GM23338 (cell line): ENCODE results near the gene KCNIP1. TPM values are rescaled to one million over a fixed set of nuclear protein-coding genes. Genes with fewer than 3 reads are reported as not detected.

ENCODE experiments used
- ATAC-seq: fragments of 200-7000 bp; cut with Tn5 transposase; 3 replicates; pipeline ENCODE4 v1.9.1; 2020
- DNase-seq: peaks from one replicate; pipeline ENCODE4 v3.0.0-alpha.2; 2015; ENCODE audit warnings: low spot score
- H2AFZ ChIP-seq: fragments of 200-600 bp; sonication (generic); 2 replicates; pipeline ENCODE4 v1.8.0; 2016; ENCODE audit warnings: antibody characterized with exemption, mild to moderate bottlenecking, moderate library complexity
- H3F3A ChIP-seq: fragments of 200-600 bp; sonication (generic); replicated peaks from 2 replicates; pipeline ENCODE4 v1.8.0; 2017; ENCODE audit warnings: antibody characterized with exemption, mixed run types, low read depth
- H3K27ac ChIP-seq: fragments of 200-600 bp; sonication (generic); 2 replicates; pipeline ENCODE4 v1.6.1; 2016; ENCODE audit warnings: low read depth
- H3K27me3 ChIP-seq: fragments of 200-600 bp; sonication (generic); 2 replicates; pipeline ENCODE4 v1.8.0; 2016; ENCODE audit warnings: mild to moderate bottlenecking, mixed run types, moderate library complexity; ENCODE audit not compliant: insufficient read depth
- H3K36me3 ChIP-seq: fragments of 200-600 bp; sonication (generic); 2 replicates; pipeline ENCODE4 v1.8.0; 2016; ENCODE audit warnings: mild to moderate bottlenecking; ENCODE audit not compliant: insufficient read depth
- H3K4me1 ChIP-seq: fragments of 200-600 bp; sonication (generic); 2 replicates; pipeline ENCODE4 v1.8.0; 2016; ENCODE audit warnings: mild to moderate bottlenecking, moderate library complexity; ENCODE audit not compliant: insufficient read depth
- H3K4me2 ChIP-seq: fragments of 200-600 bp; sonication (generic); 2 replicates; pipeline ENCODE4 v1.7.1; 2017; ENCODE audit warnings: mixed run types
- H3K4me3 ChIP-seq: fragments of 200-600 bp; sonication (generic); 2 replicates; pipeline ENCODE4 v1.6.1; 2016; ENCODE audit warnings: mixed run types
- H3K79me2 ChIP-seq: fragments of 200-600 bp; sonication (generic); replicated peaks from 2 replicates; pipeline ENCODE4 v1.8.0; 2017; ENCODE audit warnings: mild to moderate bottlenecking; ENCODE audit not compliant: insufficient read depth
- H3K9me2 ChIP-seq: fragments of 200-600 bp; sonication (generic); 2 replicates; pipeline ENCODE4 v1.8.0; 2017; ENCODE audit not compliant: insufficient read depth
- H4K20me1 ChIP-seq: fragments of 200-600 bp; sonication (generic); replicated peaks from 2 replicates; pipeline ENCODE4 v1.8.0; 2017; ENCODE audit warnings: mild to moderate bottlenecking; ENCODE audit not compliant: insufficient read depth
- H3K27ac Mint-ChIP-seq: 2 replicates; pipeline ENCODE4 v1.8.0; 2020; ENCODE audit warnings: inconsistent platforms, mild to moderate bottlenecking, moderate library complexity, mixed read lengths
- H3K27me3 Mint-ChIP-seq: 3 replicates; pipeline ENCODE4 v1.8.0; 2022; ENCODE audit warnings: low read depth, mild to moderate bottlenecking, moderate library complexity, mixed read lengths, inconsistent platforms; ENCODE audit not compliant: insufficient read depth, poor library complexity
- H3K36me3 Mint-ChIP-seq: 3 replicates; pipeline ENCODE4 v1.8.0; 2021; ENCODE audit warnings: low read depth, mild to moderate bottlenecking, inconsistent platforms, moderate library complexity, mixed read lengths
- H3K4me1 Mint-ChIP-seq: 3 replicates; pipeline ENCODE4 v1.8.0; 2020; ENCODE audit warnings: mild to moderate bottlenecking, inconsistent platforms, mixed read lengths
- H3K4me3 Mint-ChIP-seq: 3 replicates; pipeline ENCODE4 v1.8.0; 2021; ENCODE audit warnings: moderate library complexity, mild to moderate bottlenecking, inconsistent platforms, mixed read lengths
- H3K9me3 Mint-ChIP-seq: 3 replicates; pipeline ENCODE4 v1.8.0; 2020; ENCODE audit warnings: moderate library complexity, mild to moderate bottlenecking, inconsistent platforms, mixed read lengths
- EZH2 ChIP-seq: fragments of 200-600 bp; sonication (generic); IDR thresholded peaks from one replicate; pipeline ENCODE4 v1.8.0; 2017; ENCODE audit warnings: antibody characterized with exemption, mild to moderate bottlenecking, low read depth; ENCODE audit not compliant: unreplicated experiment
- JUNB ChIP-seq: IDR thresholded peaks from one replicate; pipeline ENCODE4 v1.6.1; 2016; ENCODE audit warnings: antibody characterized with exemption; ENCODE audit not compliant: unreplicated experiment
- NANOG ChIP-seq: IDR thresholded peaks from 2 replicates; pipeline ENCODE4 v1.6.1; 2016; ENCODE audit warnings: antibody characterized with exemption, borderline replicate concordance
- ZNF114 ChIP-seq: fragments of 250-450 bp; sonication (Bioruptor Pico); IDR thresholded peaks from 2 replicates; pipeline ENCODE4 v1.5.0; 2020; ENCODE audit warnings: mild to moderate bottlenecking, moderate library complexity
- ZNF331 ChIP-seq: fragments of 250-450 bp; sonication (Bioruptor Pico); IDR thresholded peaks from 2 replicates; pipeline ENCODE4 v1.5.0; 2020; ENCODE audit warnings: low read depth, mild to moderate bottlenecking, moderate library complexity
- polyA plus RNA-seq: library from polyadenylated mRNA; unstranded; fragments of >200 nt; fragmentation: Nextera tagmentation; extraction: Ambion mirVana; gene quantifications from 2 replicates; pipeline ENCODE4 v1.2.1, GENCODE V29; 2016
- total RNA-seq: library from RNA; depleted of rRNA; stranded (reverse); fragments of >200 nt; shearing (Covaris generic); gene quantifications from 2 replicates; pipeline ENCODE4 v1.2.3, GENCODE V29; 2014
- TF ChIP-seq, protein P1 (sequence below): fragments of 250-450 bp; sonication (Bioruptor Pico); IDR thresholded peaks from 2 replicates; pipeline ENCODE4 v1.5.0; 2020; ENCODE audit warnings: mild to moderate bottlenecking, moderate library complexity
- TF ChIP-seq, protein P2 (sequence below): IDR thresholded peaks from 2 replicates; pipeline ENCODE4 v1.6.1; 2016; ENCODE audit warnings: antibody characterized with exemption
- TF ChIP-seq, protein P3 (sequence below), 2 experiments: fragments of 200-600 bp in 1 of 2; sonication (generic) in 1 of 2; conservative IDR thresholded peaks; 2 replicates each; pipeline versions ENCODE4 v1.5.1 to v1.6.1; 2016 to 2017; ENCODE audit warnings: antibody characterized with exemption in 2 of 2, low read depth in 2 of 2, mild to moderate bottlenecking in 2 of 2, moderate library complexity in 1 of 2

The KCNIP1 gene
- total and polyA plus RNA-seq, 2 experiments from 2014 or later, result 0.31 to 0.87 TPM

DNA sequence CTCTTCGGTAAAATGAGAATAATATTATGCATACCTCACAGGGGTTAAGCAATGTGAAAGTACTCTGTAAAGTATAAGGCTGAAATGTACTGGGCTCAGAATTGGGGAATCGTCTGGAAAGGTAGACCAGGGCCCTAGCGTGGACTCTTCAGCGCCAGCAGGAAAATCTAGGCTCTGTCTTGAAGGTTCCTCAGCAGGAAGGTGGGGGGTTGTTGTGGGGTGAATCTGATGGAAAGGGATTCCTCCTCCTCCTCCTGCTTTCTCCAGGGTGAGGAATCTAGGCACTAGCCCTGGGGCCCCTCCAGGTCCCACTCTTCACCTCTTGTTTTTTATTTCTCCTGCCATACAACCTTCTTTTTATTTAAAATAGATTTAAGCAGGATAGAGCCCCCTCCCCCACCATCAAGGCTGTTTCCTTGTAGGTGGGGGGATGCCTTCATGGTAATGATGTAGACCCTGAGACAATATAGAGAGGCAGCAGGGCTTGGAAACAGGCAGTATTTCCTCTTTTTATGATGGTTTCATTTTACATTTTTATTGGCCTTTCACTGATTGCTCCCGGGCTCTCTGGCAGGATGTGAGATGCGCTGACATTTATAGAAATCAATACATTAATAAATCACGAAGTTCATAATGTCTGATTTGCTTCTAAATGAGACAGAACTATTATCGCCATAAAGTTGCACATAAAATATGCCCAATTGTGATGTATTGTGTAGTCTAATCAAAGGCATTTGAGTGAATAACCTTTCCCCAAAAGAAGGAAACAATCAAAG is 200.8 kb downstream of the KCNIP1 start (continued):
- TF ChIP-seq, protein P1, sequence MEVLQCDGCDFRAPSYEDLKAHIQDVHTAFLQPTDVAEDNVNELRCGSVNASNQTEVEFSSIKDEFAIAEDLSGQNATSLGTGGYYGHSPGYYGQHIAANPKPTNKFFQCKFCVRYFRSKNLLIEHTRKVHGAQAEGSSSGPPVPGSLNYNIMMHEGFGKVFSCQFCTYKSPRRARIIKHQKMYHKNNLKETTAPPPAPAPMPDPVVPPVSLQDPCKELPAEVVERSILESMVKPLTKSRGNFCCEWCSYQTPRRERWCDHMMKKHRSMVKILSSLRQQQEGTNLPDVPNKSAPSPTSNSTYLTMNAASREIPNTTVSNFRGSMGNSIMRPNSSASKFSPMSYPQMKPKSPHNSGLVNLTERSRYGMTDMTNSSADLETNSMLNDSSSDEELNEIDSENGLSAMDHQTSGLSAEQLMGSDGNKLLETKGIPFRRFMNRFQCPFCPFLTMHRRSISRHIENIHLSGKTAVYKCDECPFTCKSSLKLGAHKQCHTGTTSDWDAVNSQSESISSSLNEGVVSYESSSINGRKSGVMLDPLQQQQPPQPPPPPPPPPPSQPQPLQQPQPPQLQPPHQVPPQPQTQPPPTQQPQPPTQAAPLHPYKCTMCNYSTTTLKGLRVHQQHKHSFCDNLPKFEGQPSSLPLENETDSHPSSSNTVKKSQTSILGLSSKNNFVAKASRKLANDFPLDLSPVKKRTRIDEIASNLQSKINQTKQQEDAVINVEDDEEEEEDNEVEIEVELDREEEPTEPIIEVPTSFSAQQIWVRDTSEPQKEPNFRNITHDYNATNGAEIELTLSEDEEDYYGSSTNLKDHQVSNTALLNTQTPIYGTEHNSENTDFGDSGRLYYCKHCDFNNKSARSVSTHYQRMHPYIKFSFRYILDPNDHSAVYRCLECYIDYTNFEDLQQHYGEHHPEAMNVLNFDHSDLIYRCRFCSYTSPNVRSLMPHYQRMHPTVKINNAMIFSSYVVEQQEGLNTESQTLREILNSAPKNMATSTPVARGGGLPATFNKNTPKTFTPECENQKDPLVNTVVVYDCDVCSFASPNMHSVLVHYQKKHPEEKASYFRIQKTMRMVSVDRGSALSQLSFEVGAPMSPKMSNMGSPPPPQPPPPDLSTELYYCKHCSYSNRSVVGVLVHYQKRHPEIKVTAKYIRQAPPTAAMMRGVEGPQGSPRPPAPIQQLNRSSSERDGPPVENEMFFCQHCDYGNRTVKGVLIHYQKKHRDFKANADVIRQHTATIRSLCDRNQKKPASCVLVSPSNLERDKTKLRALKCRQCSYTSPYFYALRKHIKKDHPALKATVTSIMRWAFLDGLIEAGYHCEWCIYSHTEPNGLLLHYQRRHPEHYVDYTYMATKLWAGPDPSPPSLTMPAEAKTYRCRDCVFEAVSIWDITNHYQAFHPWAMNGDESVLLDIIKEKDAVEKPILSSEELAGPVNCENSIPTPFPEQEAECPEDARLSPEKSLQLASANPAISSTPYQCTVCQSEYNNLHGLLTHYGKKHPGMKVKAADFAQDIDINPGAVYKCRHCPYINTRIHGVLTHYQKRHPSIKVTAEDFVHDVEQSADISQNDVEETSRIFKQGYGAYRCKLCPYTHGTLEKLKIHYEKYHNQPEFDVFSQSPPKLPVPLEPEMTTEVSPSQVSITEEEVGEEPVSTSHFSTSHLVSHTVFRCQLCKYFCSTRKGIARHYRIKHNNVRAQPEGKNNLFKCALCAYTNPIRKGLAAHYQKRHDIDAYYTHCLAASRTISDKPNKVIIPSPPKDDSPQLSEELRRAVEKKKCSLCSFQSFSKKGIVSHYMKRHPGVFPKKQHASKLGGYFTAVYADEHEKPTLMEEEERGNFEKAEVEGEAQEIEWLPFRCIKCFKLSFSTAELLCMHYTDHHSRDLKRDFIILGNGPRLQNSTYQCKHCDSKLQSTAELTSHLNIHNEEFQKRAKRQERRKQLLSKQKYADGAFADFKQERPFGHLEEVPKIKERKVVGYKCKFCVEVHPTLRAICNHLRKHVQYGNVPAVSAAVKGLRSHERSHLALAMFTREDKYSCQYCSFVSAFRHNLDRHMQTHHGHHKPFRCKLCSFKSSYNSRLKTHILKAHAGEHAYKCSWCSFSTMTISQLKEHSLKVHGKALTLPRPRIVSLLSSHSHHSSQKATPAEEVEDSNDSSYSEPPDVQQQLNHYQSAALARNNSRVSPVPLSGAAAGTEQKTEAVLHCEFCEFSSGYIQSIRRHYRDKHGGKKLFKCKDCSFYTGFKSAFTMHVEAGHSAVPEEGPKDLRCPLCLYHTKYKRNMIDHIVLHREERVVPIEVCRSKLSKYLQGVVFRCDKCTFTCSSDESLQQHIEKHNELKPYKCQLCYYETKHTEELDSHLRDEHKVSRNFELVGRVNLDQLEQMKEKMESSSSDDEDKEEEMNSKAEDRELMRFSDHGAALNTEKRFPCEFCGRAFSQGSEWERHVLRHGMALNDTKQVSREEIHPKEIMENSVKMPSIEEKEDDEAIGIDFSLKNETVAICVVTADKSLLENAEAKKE, result no peak

DNA sequence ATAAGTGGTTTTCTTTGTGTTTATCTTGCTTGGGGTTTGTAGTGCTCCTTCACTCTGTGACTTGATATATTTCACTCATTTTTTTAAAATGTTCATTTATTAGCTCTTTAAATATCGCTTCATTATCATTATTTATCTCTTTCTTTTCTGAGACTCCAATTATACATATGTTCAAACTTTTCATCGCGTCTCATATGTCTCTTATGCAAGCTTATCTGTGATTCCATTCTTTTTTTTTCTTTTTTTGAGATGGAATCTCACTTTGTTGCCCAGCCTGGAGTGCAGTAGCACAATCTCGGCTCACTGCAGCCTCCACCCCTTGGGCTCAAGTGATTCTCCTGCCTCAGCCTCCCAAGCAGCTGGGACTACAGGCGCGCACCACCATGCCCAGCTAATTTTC is 205.8 kb downstream of the KCNIP1 start:
- no peaks in the 10 kb centered on the region for H3K36me3 ChIP-seq
- DNase-seq (no peak), ATAC-seq (no peak)
- Mint-ChIP-seq H3K27ac (no peak overlapping the region), H3K4me1 (peaks cover 4% of the 10 kb centered on the region; the same call in 2 of the 3 replicates), H3K36me3 (no peaks in the 10 kb centered on the region; the same call in 2 of the 3 replicates), H3K4me3 (no peak overlapping the region), H3K27me3 (peaks cover 2% of the 10 kb centered on the region), H3K9me3 (peaks cover 11% of the 10 kb centered on the region; the same call in 2 of the 3 replicates)
- no peak overlapping the region for H2AFZ ChIP-seq
- no peaks in the 10 kb centered on the region for H3K79me2 ChIP-seq
- H4K20me1 ChIP-seq, result no peaks in the 10 kb centered on the region
- no peaks in the 10 kb centered on the region for H3F3A ChIP-seq
- no peak overlapping the region for H3K4me2 ChIP-seq
- no peaks in the 10 kb centered on the region for H3K27me3 ChIP-seq
- peaks cover 4% of the 10 kb centered on the region; the same call in 1 of the 2 replicates for H3K4me1 ChIP-seq
- no peak overlapping the region for H3K4me3 ChIP-seq
- H3K27ac ChIP-seq, result no peak overlapping the region
- no peaks in the 10 kb centered on the region; the same call in 1 of the 2 replicates for H3K9me2 ChIP-seq
- TF ChIP-seq, protein P2, sequence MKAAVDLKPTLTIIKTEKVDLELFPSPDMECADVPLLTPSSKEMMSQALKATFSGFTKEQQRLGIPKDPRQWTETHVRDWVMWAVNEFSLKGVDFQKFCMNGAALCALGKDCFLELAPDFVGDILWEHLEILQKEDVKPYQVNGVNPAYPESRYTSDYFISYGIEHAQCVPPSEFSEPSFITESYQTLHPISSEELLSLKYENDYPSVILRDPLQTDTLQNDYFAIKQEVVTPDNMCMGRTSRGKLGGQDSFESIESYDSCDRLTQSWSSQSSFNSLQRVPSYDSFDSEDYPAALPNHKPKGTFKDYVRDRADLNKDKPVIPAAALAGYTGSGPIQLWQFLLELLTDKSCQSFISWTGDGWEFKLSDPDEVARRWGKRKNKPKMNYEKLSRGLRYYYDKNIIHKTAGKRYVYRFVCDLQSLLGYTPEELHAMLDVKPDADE, result no peak
- TF ChIP-seq EZH2 (no peak), NANOG (no peak), ZNF331 (CRISPR knock-in tag) (no peak), ZNF114 (CRISPR knock-in tag) (no peak), JUNB (no peak)
- TF ChIP-seq, protein P3, sequence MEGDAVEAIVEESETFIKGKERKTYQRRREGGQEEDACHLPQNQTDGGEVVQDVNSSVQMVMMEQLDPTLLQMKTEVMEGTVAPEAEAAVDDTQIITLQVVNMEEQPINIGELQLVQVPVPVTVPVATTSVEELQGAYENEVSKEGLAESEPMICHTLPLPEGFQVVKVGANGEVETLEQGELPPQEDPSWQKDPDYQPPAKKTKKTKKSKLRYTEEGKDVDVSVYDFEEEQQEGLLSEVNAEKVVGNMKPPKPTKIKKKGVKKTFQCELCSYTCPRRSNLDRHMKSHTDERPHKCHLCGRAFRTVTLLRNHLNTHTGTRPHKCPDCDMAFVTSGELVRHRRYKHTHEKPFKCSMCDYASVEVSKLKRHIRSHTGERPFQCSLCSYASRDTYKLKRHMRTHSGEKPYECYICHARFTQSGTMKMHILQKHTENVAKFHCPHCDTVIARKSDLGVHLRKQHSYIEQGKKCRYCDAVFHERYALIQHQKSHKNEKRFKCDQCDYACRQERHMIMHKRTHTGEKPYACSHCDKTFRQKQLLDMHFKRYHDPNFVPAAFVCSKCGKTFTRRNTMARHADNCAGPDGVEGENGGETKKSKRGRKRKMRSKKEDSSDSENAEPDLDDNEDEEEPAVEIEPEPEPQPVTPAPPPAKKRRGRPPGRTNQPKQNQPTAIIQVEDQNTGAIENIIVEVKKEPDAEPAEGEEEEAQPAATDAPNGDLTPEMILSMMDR (conservative IDR thresholded peaks at IDR 0.05; ENCODE audit: low read depth in 2 of 2), result no peak
